Endothelial cell of umbilical vein (primary cell): ENCODE measurements around the gene GLP2R. TPM values are rescaled to one million over a fixed set of nuclear protein-coding genes. Genes with fewer than 3 reads are reported as not detected.

ENCODE experiments used
- BruUV-seq: library from RNA; stranded (reverse); fragments of 400-500 nt; replicated peaks from 2 replicates; lab custom pipeline; 2021; lab: Mats Ljungman, UMichigan
- CTCF ChIA-PET: fragments of 300-600, 350-600 bp; sonication (Branson Sonifier 250); formaldehyde crosslinking; loops from one replicate; lab custom pipeline; 2021; ENCODE audit warnings: antibody characterized with exemption, inconsistent platforms; lab: Charles Lee
- POLR2A ChIA-PET: fragments of 300-600, 350-600 bp; sonication (Branson Sonifier 250); formaldehyde crosslinking; loops from one replicate; lab custom pipeline; 2021; ENCODE audit warnings: antibody characterized with exemption, inconsistent platforms; lab: Charles Lee
- DNase-seq: peaks from one replicate; pipeline ENCODE4 v3.0.0-alpha.2; 2011; ENCODE audit warnings: low read depth, low spot score
- FAIRE-seq: peaks from 2 replicates; lab custom pipeline; 2011; peaks lifted over from hg19 to GRCh38; lab: Jason Lieb, UNC
- H2AFZ ChIP-seq: 2 replicates; pipeline ENCODE4 v1.6.0; 2012; ENCODE audit warnings: low read depth, low read length, control low read depth, inconsistent platforms
- H3K27ac ChIP-seq: 2 replicates; pipeline ENCODE4 v1.5.1; 2011; ENCODE audit warnings: low read depth, mild to moderate bottlenecking, control low read depth, low read length, moderate library complexity; ENCODE audit not compliant: insufficient read depth
- H3K27me3 ChIP-seq, 2 experiments: 2 replicates each; pipeline versions ENCODE4 v1.6.0 to v1.6.1; 2011; ENCODE audit warnings: low read length in 2 of 2, mixed read lengths in 1 of 2; ENCODE audit not compliant: control insufficient read depth in 2 of 2, insufficient read depth in 2 of 2
- H3K36me3 ChIP-seq, 2 experiments: 2 replicates in 1 of 2; 3 replicates in 1 of 2; pipeline ENCODE4 v1.5.1; 2011; ENCODE audit warnings: low read length in 2 of 2, mild to moderate bottlenecking in 1 of 2, moderate library complexity in 1 of 2; ENCODE audit not compliant: control insufficient read depth in 2 of 2, insufficient read depth in 2 of 2; ENCODE audit errors: extremely low read depth in 1 of 2
- H3K4me1 ChIP-seq: 3 replicates; pipeline ENCODE4 v1.5.1; 2011; ENCODE audit warnings: mild to moderate bottlenecking, low read length; ENCODE audit not compliant: control insufficient read depth, insufficient read depth; ENCODE audit errors: extremely low read depth
- H3K4me2 ChIP-seq: 2 replicates; pipeline ENCODE4 v1.6.1; 2011; ENCODE audit warnings: low read length, control low read depth, mixed read lengths; ENCODE audit not compliant: insufficient read depth
- H3K4me3 ChIP-seq, 3 experiments: fragments of 200-600 bp in 1 of 3; sonication (generic), shearing (Covaris generic) in 1 of 3; replicated peaks in 1 of 3; 2 replicates each; pipeline ENCODE4 v1.5.1; 2011 to 2016; ENCODE audit warnings: control low read depth in 3 of 3, low read length in 3 of 3, mild to moderate bottlenecking in 2 of 3, inconsistent platforms in 1 of 3, low read depth in 1 of 3, moderate library complexity in 1 of 3; ENCODE audit not compliant: insufficient read depth in 1 of 3
- H3K79me2 ChIP-seq: 2 replicates; pipeline ENCODE4 v1.6.0; 2012; ENCODE audit warnings: low read length, inconsistent platforms; ENCODE audit not compliant: control insufficient read depth, insufficient read depth
- H3K9ac ChIP-seq: replicated peaks from 2 replicates; pipeline ENCODE3; 2011; ENCODE audit warnings: low read length, control low read depth; ENCODE audit not compliant: insufficient read depth; ENCODE audit errors: extremely low read depth
- H3K9me1 ChIP-seq: replicated peaks from 3 replicates; pipeline ENCODE4 v1.6.0; 2011; ENCODE audit warnings: mild to moderate bottlenecking, low read length; ENCODE audit not compliant: control insufficient read depth, insufficient read depth; ENCODE audit errors: extremely low read depth
- H3K9me3 ChIP-seq: replicated peaks from 2 replicates; pipeline ENCODE4 v1.5.1; 2012; ENCODE audit warnings: low read length, inconsistent platforms; ENCODE audit not compliant: control insufficient read depth, insufficient read depth
- H4K20me1 ChIP-seq: replicated peaks from 2 replicates; pipeline ENCODE3; 2011; ENCODE audit warnings: mild to moderate bottlenecking, low read length; ENCODE audit not compliant: control insufficient read depth, insufficient read depth; ENCODE audit errors: extremely low read depth
- EZH2 ChIP-seq: IDR thresholded peaks from 2 replicates; pipeline ENCODE4 v1.6.1; 2012; ENCODE audit warnings: borderline replicate concordance, low read depth, mild to moderate bottlenecking, moderate library complexity, low read length, inconsistent platforms; ENCODE audit not compliant: severe bottlenecking
- FOS ChIP-seq: IDR thresholded peaks from 2 replicates; pipeline ENCODE4 v1.6.1; 2011; ENCODE audit warnings: mild to moderate bottlenecking, low read length, moderate library complexity, borderline replicate concordance; ENCODE audit not compliant: insufficient read depth
- GATA2 ChIP-seq: IDR thresholded peaks from 2 replicates; pipeline ENCODE4 v1.7.0; 2011; ENCODE audit warnings: low read depth, mild to moderate bottlenecking, moderate library complexity, mixed read lengths, low read length; ENCODE audit not compliant: insufficient read length, insufficient read depth
- JUN ChIP-seq: IDR thresholded peaks from 2 replicates; pipeline ENCODE4 v1.6.1; 2011; ENCODE audit warnings: borderline replicate concordance, low read depth; ENCODE audit not compliant: insufficient read length, insufficient read depth
- MYC ChIP-seq: IDR thresholded peaks from one replicate; pipeline ENCODE4 v1.6.1; 2011; ENCODE audit warnings: mild to moderate bottlenecking, low read depth, low read length
- POLR2A ChIP-seq: IDR thresholded peaks from 2 replicates; pipeline ENCODE4 v1.6.1; 2012; ENCODE audit warnings: low read depth, mild to moderate bottlenecking, control low read depth, low read length
- POLR2AphosphoS5 ChIP-seq: IDR thresholded peaks from 2 replicates; pipeline ENCODE4 v1.6.1; 2012; ENCODE audit warnings: low read depth, mild to moderate bottlenecking, control low read depth, low read length, moderate library complexity; ENCODE audit not compliant: insufficient read depth
- dilution Hi-C: fragments of 300-500 bp; cut with MboI; formaldehyde crosslinking; loops from one replicate; pipeline ENCODE4 v1.15.0; 2019; ENCODE audit warnings: low sequenced_read_pairs; ENCODE audit not compliant: extremely low pct_ligation_motif_present
- intact Hi-C: fragments of 100-400 bp; cut with micrococcal nuclease; formaldehyde crosslinking; loops from one replicate; pipeline ENCODE4 v1.10.0; 2022
- polyA plus RNA-seq, 4 experiments: library from polyadenylated mRNA; depleted of rRNA in 3 of 4; stranded (reverse) in 3 of 4; unstranded in 1 of 4; fragments of >200 nt; gene quantifications; 2 replicates each; pipeline versions ENCODE4 v1.2.1 to v1.2.3, GENCODE V29; 2011 to 2012; ENCODE audit warnings: missing spikeins in 1 of 4
- total RNA-seq: library from RNA; stranded (reverse); gene quantifications from 2 replicates; pipeline ENCODE4 v1.2.3, GENCODE V29; 2021
- TF ChIP-seq, protein P1 (sequence below), 2 donors: IDR thresholded peaks; 1 replicate in 1 of 2; 2 replicates in 1 of 2; pipeline ENCODE4 v1.5.1; 2011; ENCODE audit warnings: low read length in 2 of 2, mild to moderate bottlenecking in 2 of 2, moderate library complexity in 2 of 2, control low read depth in 1 of 2, inconsistent platforms in 1 of 2, low read depth in 1 of 2; ENCODE audit not compliant: insufficient read depth in 1 of 2; ENCODE audit errors: extremely low read depth in 1 of 2
- TF ChIP-seq, protein P2 (sequence below): IDR thresholded peaks from 2 replicates; pipeline ENCODE4 v1.6.1; 2011; ENCODE audit not compliant: insufficient read depth, insufficient read length

GLP2R gene
- total and polyA plus RNA-seq, 2 donors (not counting 3 experiments of a cell fraction or from before 2014, with no cell fraction given), result not detected

DNA sequence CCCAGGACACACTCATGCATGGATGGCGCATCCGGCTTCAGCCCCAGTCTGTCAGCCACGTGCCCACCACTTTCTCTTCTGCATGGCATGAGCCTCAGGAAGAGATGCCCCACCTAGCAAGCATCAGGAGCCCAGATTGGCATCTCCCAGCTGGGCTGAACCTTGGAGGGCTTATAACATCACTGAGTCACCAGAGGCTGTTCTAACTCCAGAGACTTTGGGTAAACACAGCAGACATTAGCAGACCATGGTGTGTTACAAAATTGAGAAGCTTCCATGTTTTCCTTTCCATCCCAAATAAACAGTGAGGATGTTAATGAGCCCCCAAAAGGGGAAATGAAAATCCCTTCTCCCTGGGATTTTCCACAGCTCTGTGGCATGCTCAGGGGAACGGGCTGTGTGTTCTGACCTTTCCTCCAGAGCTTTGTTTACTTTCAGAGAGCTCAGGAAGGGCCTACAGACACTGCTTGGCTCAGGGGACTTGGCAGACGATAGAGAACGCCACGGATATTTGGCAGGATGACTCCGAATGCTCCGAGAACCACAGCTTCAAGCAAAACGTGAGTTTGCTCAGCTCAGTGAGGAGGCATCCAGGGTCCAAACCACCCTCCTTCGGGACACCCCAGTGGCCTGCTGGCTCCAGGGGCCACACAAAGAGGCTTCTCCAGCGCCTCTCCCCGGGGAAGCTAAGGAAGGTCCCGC, 16.5 kb downstream of the GLP2R start:
- Histone ChIP-seq H3K79me2 (no peaks in the 10 kb centered on the region), H2AFZ (no peak overlapping the region), H3K4me1 (no peaks in the 10 kb centered on the region), H3K4me3 (no peak overlapping the region), H3K27ac (no peak overlapping the region), H4K20me1 (no peaks in the 10 kb centered on the region), H3K9ac (no peak overlapping the region), H3K4me2 (no peak overlapping the region), H3K9me3 (peaks cover 6% of the 10 kb centered on the region), H3K9me1 (no peaks in the 10 kb centered on the region), H3K27me3 (no peaks in the 10 kb centered on the region), H3K36me3 (no peaks in the 10 kb centered on the region)
- ChIA-PET CTCF (no interaction called here), POLR2A (no interaction called here)
- dilution Hi-C loops, result no loop called here
- intact Hi-C loops, result loop anchor here (2.0 kb wide), 1 partner anchor 25 kb away; no protein-coding TSS in a partner anchor
- no peak for TF ChIP-seq MYC
- no peak for TF ChIP-seq GATA2
- no peak for TF ChIP-seq JUN
- TF ChIP-seq, protein P1, sequence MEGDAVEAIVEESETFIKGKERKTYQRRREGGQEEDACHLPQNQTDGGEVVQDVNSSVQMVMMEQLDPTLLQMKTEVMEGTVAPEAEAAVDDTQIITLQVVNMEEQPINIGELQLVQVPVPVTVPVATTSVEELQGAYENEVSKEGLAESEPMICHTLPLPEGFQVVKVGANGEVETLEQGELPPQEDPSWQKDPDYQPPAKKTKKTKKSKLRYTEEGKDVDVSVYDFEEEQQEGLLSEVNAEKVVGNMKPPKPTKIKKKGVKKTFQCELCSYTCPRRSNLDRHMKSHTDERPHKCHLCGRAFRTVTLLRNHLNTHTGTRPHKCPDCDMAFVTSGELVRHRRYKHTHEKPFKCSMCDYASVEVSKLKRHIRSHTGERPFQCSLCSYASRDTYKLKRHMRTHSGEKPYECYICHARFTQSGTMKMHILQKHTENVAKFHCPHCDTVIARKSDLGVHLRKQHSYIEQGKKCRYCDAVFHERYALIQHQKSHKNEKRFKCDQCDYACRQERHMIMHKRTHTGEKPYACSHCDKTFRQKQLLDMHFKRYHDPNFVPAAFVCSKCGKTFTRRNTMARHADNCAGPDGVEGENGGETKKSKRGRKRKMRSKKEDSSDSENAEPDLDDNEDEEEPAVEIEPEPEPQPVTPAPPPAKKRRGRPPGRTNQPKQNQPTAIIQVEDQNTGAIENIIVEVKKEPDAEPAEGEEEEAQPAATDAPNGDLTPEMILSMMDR (IDR thresholded peaks at IDR 0.05; ENCODE audit: extremely low read depth in 1 of 2, insufficient read depth in 1 of 2, low read depth in 1 of 2, low read length in 2 of 2), result no peak
- TF ChIP-seq FOS, result no peak
- no peak for TF ChIP-seq POLR2A
- TF ChIP-seq, protein P2, sequence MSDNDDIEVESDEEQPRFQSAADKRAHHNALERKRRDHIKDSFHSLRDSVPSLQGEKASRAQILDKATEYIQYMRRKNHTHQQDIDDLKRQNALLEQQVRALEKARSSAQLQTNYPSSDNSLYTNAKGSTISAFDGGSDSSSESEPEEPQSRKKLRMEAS, result no peak
- TF ChIP-seq POLR2AphosphoS5, result no peak
- no peak for TF ChIP-seq EZH2
- BruUV-seq, result no TSS peak
- DNase-seq (no peak), FAIRE-seq (no peak)
